ENCODE data around the gene PLEKHA5.
A peak's percentile ranks its signal among the peaks of the same experiment; 100 is the strongest.
"Not testable (repeated sequence)": the region's sequence is repeated elsewhere in the genome, so short reads cannot be mapped to it uniquely, and the experiment has no call there.

The PLEKHA5 gene

GRCh38 chr12:19169222-19169621 lies 39.7 kb downstream of the PLEKHA5 start:
- no peak for DNase-seq (ENCODE audit: low spot score)

GRCh38 chr12:19170286-19170685 lies 40.8 kb downstream of the PLEKHA5 start:
- not testable (repeated sequence) for DNase-seq (ENCODE audit: low spot score)

GRCh38 chr12:19171731-19172130 lies 42.2 kb downstream of the PLEKHA5 start:
- peak; percentile 38 for DNase-seq (ENCODE audit: low spot score)

GRCh38 chr12:19177754-19178153 lies 48.2 kb downstream of the PLEKHA5 start:
- no peak for DNase-seq (ENCODE audit: low spot score)

GRCh38 chr12:19179986-19180385 lies 50.5 kb downstream of the PLEKHA5 start:
- no peak for DNase-seq (ENCODE audit: low spot score)

GRCh38 chr12:19181666-19182426 lies 52.3 kb downstream of the PLEKHA5 start:
- no peak for DNase-seq (ENCODE audit: low spot score)

- DNase-seq (ENCODE audit: low spot score), result no peak
Measured at GRCh38 chr12:19183121-19183838, 53.7 kb downstream of the PLEKHA5 start.

- no peak for DNase-seq (ENCODE audit: low spot score)
Measured at GRCh38 chr12:19185262-19185929, 55.9 kb downstream of the PLEKHA5 start.

- DNase-seq (ENCODE audit: low spot score), result peak; percentile 58
Measured at GRCh38 chr12:19186722-19187661, 57.5 kb downstream of the PLEKHA5 start.

- no peak for DNase-seq (ENCODE audit: low spot score)
Measured at GRCh38 chr12:19189522-19189921, 60.0 kb downstream of the PLEKHA5 start.

GRCh38 chr12:19190292-19191031 lies 60.9 kb downstream of the PLEKHA5 start:
- DNase-seq (ENCODE audit: low spot score), result peak; percentile 60

- DNase-seq (ENCODE audit: low spot score), result no peak
Measured at GRCh38 chr12:19191089-19191488, 61.6 kb downstream of the PLEKHA5 start.

- DNase-seq (ENCODE audit: low spot score), result no peak
Measured at GRCh38 chr12:19191563-19191962, 62.0 kb downstream of the PLEKHA5 start.

GRCh38 chr12:19192710-19193109 lies 63.2 kb downstream of the PLEKHA5 start:
- DNase-seq (ENCODE audit: low spot score), result no peak

GRCh38 chr12:19194963-19195362 lies 65.4 kb downstream of the PLEKHA5 start:
- no peak for DNase-seq (ENCODE audit: low spot score)

GRCh38 chr12:19196959-19197630 lies 67.6 kb downstream of the PLEKHA5 start:
- DNase-seq (ENCODE audit: low spot score), result no peak

- DNase-seq (ENCODE audit: low spot score), result no peak
Measured at GRCh38 chr12:19198272-19198671, 68.7 kb downstream of the PLEKHA5 start.

- no peak for DNase-seq (ENCODE audit: low spot score)
Measured at GRCh38 chr12:19199332-19199731, 69.8 kb downstream of the PLEKHA5 start.

- DNase-seq (ENCODE audit: low spot score), result no peak
Measured at GRCh38 chr12:19200261-19200660, 70.7 kb downstream of the PLEKHA5 start.

GRCh38 chr12:19201661-19202060 lies 72.1 kb downstream of the PLEKHA5 start:
- DNase-seq (ENCODE audit: low spot score), result no peak

- no peak for DNase-seq (ENCODE audit: low spot score)
Measured at GRCh38 chr12:19203013-19203412, 73.5 kb downstream of the PLEKHA5 start.

All from kidney capillary endothelial cell (primary cell).